Activated naive CD4-positive, alpha-beta T cell treated with anti-CD3 and anti-CD28 coated beads, Interleukin-2, amount 10 ng/mL, durations not matched to agents 7 days and 5 days (primary cell): ENCODE measurements around the gene TXNL4A.

Experiments
- CTCF ChIA-PET: fragments of 350-600 bp; sonication (Branson Sonifier 250); formaldehyde crosslinking; loops from one replicate; lab custom pipeline; 2021; ENCODE audit warnings: antibody characterized with exemption; lab: Charles Lee
- DNase-seq: peaks from one replicate; pipeline ENCODE4 v3.0.0-alpha.2; 2020
- H3K27ac Mint-ChIP-seq: one replicate; pipeline ENCODE4 v1.8.0; 2021; ENCODE audit warnings: mild to moderate bottlenecking, moderate library complexity, mixed read lengths
- H3K27me3 Mint-ChIP-seq: one replicate; pipeline ENCODE4 v1.8.0; 2021; ENCODE audit warnings: mild to moderate bottlenecking, mixed read lengths
- H3K36me3 Mint-ChIP-seq: one replicate; pipeline ENCODE4 v1.8.0; 2021; ENCODE audit warnings: mixed read lengths
- H3K4me1 Mint-ChIP-seq: one replicate; pipeline ENCODE4 v1.8.0; 2021; ENCODE audit warnings: mixed read lengths
- H3K4me3 Mint-ChIP-seq: one replicate; pipeline ENCODE4 v1.8.0; 2021; ENCODE audit warnings: mild to moderate bottlenecking, moderate library complexity, mixed read lengths
- H3K9me3 Mint-ChIP-seq: one replicate; pipeline ENCODE4 v1.8.0; 2021; ENCODE audit warnings: mixed read lengths

TXNL4A gene

GRCh38 chr18:79935098-79935480 lies 53.3 kb downstream of the TXNL4A start:
- H3K9me3 Mint-ChIP-seq: peaks cover 53% of the 10 kb centered on the region
- H3K4me3 Mint-ChIP-seq: no peak overlapping the region
- no peak overlapping the region for H3K27ac Mint-ChIP-seq
- H3K4me1 Mint-ChIP-seq: no peaks in the 10 kb centered on the region
- H3K27me3 Mint-ChIP-seq: no peaks in the 10 kb centered on the region
- H3K36me3 Mint-ChIP-seq: peaks cover 80% of the 10 kb centered on the region
- DNase-seq: no peak
- CTCF ChIA-PET: no interaction called here

- Mint-ChIP-seq H3K27ac (no peak overlapping the region), H3K9me3 (peaks cover 59% of the 10 kb centered on the region), H3K36me3 (peaks cover 80% of the 10 kb centered on the region), H3K4me1 (no peaks in the 10 kb centered on the region), H3K27me3 (no peaks in the 10 kb centered on the region), H3K4me3 (no peak overlapping the region)
- CTCF ChIA-PET: interaction anchor here (1.1 kb wide), 1 partner anchor 221 kb away, joined by 3 read pairs; no protein-coding TSS in a partner anchor
- DNase-seq: no peak
Measured at GRCh38 chr18:79934311-79935097, 53.9 kb downstream of the TXNL4A start.

GRCh38 chr18:79933765-79934164 lies 54.6 kb downstream of the TXNL4A start:
- no peak for DNase-seq
- Mint-ChIP-seq H3K36me3 (peaks cover 80% of the 10 kb centered on the region), H3K9me3 (peaks cover 66% of the 10 kb centered on the region), H3K27me3 (no peaks in the 10 kb centered on the region), H3K27ac (no peak overlapping the region), H3K4me3 (no peak overlapping the region), H3K4me1 (no peaks in the 10 kb centered on the region)
- CTCF ChIA-PET: interaction anchor here (1.1 kb wide), 1 partner anchor 222 kb away, joined by 3 read pairs; no protein-coding TSS in a partner anchor

- CTCF ChIA-PET: no interaction called here
- Mint-ChIP-seq H3K36me3 (peaks cover 82% of the 10 kb centered on the region), H3K4me3 (no peak overlapping the region), H3K27me3 (no peaks in the 10 kb centered on the region), H3K27ac (no peak overlapping the region), H3K4me1 (no peaks in the 10 kb centered on the region), H3K9me3 (peaks cover 72% of the 10 kb centered on the region)
- DNase-seq: no peak
Measured at GRCh38 chr18:79932907-79933306, 55.5 kb downstream of the TXNL4A start.

- Mint-ChIP-seq H3K4me3 (no peak overlapping the region), H3K36me3 (peaks cover 77% of the 10 kb centered on the region), H3K9me3 (peaks cover 64% of the 10 kb centered on the region), H3K27ac (no peak overlapping the region), H3K4me1 (no peaks in the 10 kb centered on the region), H3K27me3 (no peaks in the 10 kb centered on the region)
- CTCF ChIA-PET: no interaction called here
- no peak for DNase-seq
Measured at GRCh38 chr18:79931475-79931874, 56.9 kb downstream of the TXNL4A start.

GRCh38 chr18:79930020-79930642 lies 58.2 kb downstream of the TXNL4A start:
- DNase-seq: no peak
- Mint-ChIP-seq H3K9me3 (peaks cover 53% of the 10 kb centered on the region), H3K4me1 (no peaks in the 10 kb centered on the region), H3K36me3 (peaks cover 69% of the 10 kb centered on the region), H3K27ac (no peak overlapping the region), H3K4me3 (no peak overlapping the region), H3K27me3 (no peaks in the 10 kb centered on the region)
- CTCF ChIA-PET: interaction anchor here (0.6 kb wide), 1 partner anchor 25 kb away, joined by 3 read pairs; no protein-coding TSS in a partner anchor

GRCh38 chr18:79928563-79928960 lies 59.8 kb downstream of the TXNL4A start:
- Mint-ChIP-seq H3K9me3 (peaks cover 42% of the 10 kb centered on the region), H3K36me3 (peaks cover 61% of the 10 kb centered on the region), H3K4me3 (no peak overlapping the region)

GRCh38 chr18:79927607-79928562 lies 60.5 kb downstream of the TXNL4A start:
- CTCF ChIA-PET: no interaction called here
- H3K27ac Mint-ChIP-seq: no peak overlapping the region
- no peaks in the 10 kb centered on the region for H3K27me3 Mint-ChIP-seq
- peaks cover 37% of the 10 kb centered on the region for H3K9me3 Mint-ChIP-seq
- H3K4me3 Mint-ChIP-seq: no peak overlapping the region
- DNase-seq: no peak
- H3K36me3 Mint-ChIP-seq: peaks cover 58% of the 10 kb centered on the region
- H3K4me1 Mint-ChIP-seq: no peaks in the 10 kb centered on the region

More at GRCh38 chr18:79928563-79928960, 59.8 kb downstream of the TXNL4A start:
- no peak overlapping the region for H3K27ac Mint-ChIP-seq
- H3K27me3 Mint-ChIP-seq: no peaks in the 10 kb centered on the region
- CTCF ChIA-PET: no interaction called here
- DNase-seq: no peak
- no peaks in the 10 kb centered on the region for H3K4me1 Mint-ChIP-seq

GRCh38 chr18:79926715-79927606 lies 61.4 kb downstream of the TXNL4A start:
- Mint-ChIP-seq H3K9me3 (peaks cover 29% of the 10 kb centered on the region), H3K36me3 (peaks cover 55% of the 10 kb centered on the region), H3K27ac (no peak overlapping the region), H3K4me3 (no peak overlapping the region), H3K27me3 (no peaks in the 10 kb centered on the region), H3K4me1 (no peaks in the 10 kb centered on the region)
- DNase-seq: no peak
- CTCF ChIA-PET: no interaction called here

- Mint-ChIP-seq H3K4me3 (no peak overlapping the region), H3K4me1 (no peaks in the 10 kb centered on the region), H3K36me3 (peaks cover 55% of the 10 kb centered on the region), H3K27ac (no peak overlapping the region), H3K9me3 (peaks cover 27% of the 10 kb centered on the region), H3K27me3 (no peaks in the 10 kb centered on the region)
- no peak for DNase-seq
- CTCF ChIA-PET: no interaction called here
Measured at GRCh38 chr18:79926306-79926705, 62.1 kb downstream of the TXNL4A start.

- no peaks in the 10 kb centered on the region for H3K4me1 Mint-ChIP-seq
- CTCF ChIA-PET: no interaction called here
- peaks cover 21% of the 10 kb centered on the region for H3K9me3 Mint-ChIP-seq
- H3K27me3 Mint-ChIP-seq: no peaks in the 10 kb centered on the region
- no peak for DNase-seq
- peaks cover 50% of the 10 kb centered on the region for H3K36me3 Mint-ChIP-seq
- no peak overlapping the region for H3K4me3 Mint-ChIP-seq
- no peak overlapping the region for H3K27ac Mint-ChIP-seq
Measured at GRCh38 chr18:79924814-79925731, 63.3 kb downstream of the TXNL4A start.

- no peaks in the 10 kb centered on the region for H3K4me1 Mint-ChIP-seq
Measured at GRCh38 chr18:79923896-79924585, 64.3 kb downstream of the TXNL4A start.

More at GRCh38 chr18:79923896-79924585, 64.3 kb downstream of the TXNL4A start:
- H3K36me3 Mint-ChIP-seq: peaks cover 42% of the 10 kb centered on the region
- H3K4me3 Mint-ChIP-seq: no peak overlapping the region
- peaks cover 11% of the 10 kb centered on the region for H3K9me3 Mint-ChIP-seq
- no peaks in the 10 kb centered on the region for H3K27me3 Mint-ChIP-seq
- CTCF ChIA-PET: interaction anchor here (0.6 kb wide), 1 partner anchor 233 kb away, joined by 3 read pairs; no protein-coding TSS in a partner anchor
- no peak for DNase-seq
- no peak overlapping the region for H3K27ac Mint-ChIP-seq
